ENCODE data around the gene PPP1R26.
"Not testable (repeated sequence)": the region's sequence is repeated elsewhere in the genome, so short reads cannot be mapped to it uniquely, and the experiment has no call there.

PPP1R26 gene

GRCh38 chr9:135525241-135526088, 45.9 kb downstream of the PPP1R26 start:
- TF ChIP-seq CTCF (IDR thresholded peaks at IDR 0.05; ENCODE audit: low read depth, low read length, missing control alignments): no peak
- in situ Hi-C loops (cut with HindIII; ENCODE audit: low sequenced_read_pairs): no loop called here
- H3K4me3 ChIP-seq (ENCODE audit: low read depth, low read length): no peak overlapping the region
- no peak for DNase-seq (ENCODE audit: low read depth)

- no peak overlapping the region for H3K4me3 ChIP-seq (ENCODE audit: low read depth, low read length)
- TF ChIP-seq CTCF (IDR thresholded peaks at IDR 0.05; ENCODE audit: low read depth, low read length, missing control alignments): no peak
- in situ Hi-C loops (cut with HindIII; ENCODE audit: low sequenced_read_pairs): no loop called here
- no peak for DNase-seq (ENCODE audit: low read depth)
Observed at GRCh38 chr9:135526089-135526729, 46.6 kb downstream of the PPP1R26 start.

GRCh38 chr9:135526730-135527571, 47.4 kb downstream of the PPP1R26 start:
- DNase-seq (ENCODE audit: low read depth): no peak
- in situ Hi-C loops (cut with HindIII; ENCODE audit: low sequenced_read_pairs): no loop called here
- no peak overlapping the region for H3K4me3 ChIP-seq (ENCODE audit: low read depth, low read length)
- TF ChIP-seq CTCF (IDR thresholded peaks at IDR 0.05; ENCODE audit: low read depth, low read length, missing control alignments): no peak

- DNase-seq (ENCODE audit: low read depth); H3K4me3 ChIP-seq (ENCODE audit: low read depth, low read length); in situ Hi-C loops (cut with HindIII; ENCODE audit: low sequenced_read_pairs): not testable (repeated sequence)
Observed at GRCh38 chr9:135528842-135529435, 49.4 kb downstream of the PPP1R26 start.

GRCh38 chr9:135530146-135530545, 50.6 kb downstream of the PPP1R26 start:
- H3K4me3 ChIP-seq (ENCODE audit: low read depth, low read length): no peak overlapping the region
- TF ChIP-seq CTCF (IDR thresholded peaks at IDR 0.05; ENCODE audit: low read depth, low read length, missing control alignments): no peak
- DNase-seq (ENCODE audit: low read depth): no peak
- in situ Hi-C loops (cut with HindIII; ENCODE audit: low sequenced_read_pairs): no loop called here

GRCh38 chr9:135531096-135531495, 51.5 kb downstream of the PPP1R26 start:
- TF ChIP-seq CTCF (IDR thresholded peaks at IDR 0.05; ENCODE audit: low read depth, low read length, missing control alignments): no peak

More at GRCh38 chr9:135531096-135531495, 51.5 kb downstream of the PPP1R26 start:
- no peak overlapping the region for H3K4me3 ChIP-seq (ENCODE audit: low read depth, low read length)
- in situ Hi-C loops (cut with HindIII; ENCODE audit: low sequenced_read_pairs): no loop called here
- no peak for DNase-seq (ENCODE audit: low read depth)

Measured in astrocyte of the cerebellum (primary cell).